Measurements from ENCODE around the gene GOLGA6C.
"Not testable (repeated sequence)": the region's sequence is repeated elsewhere in the genome, so short reads cannot be mapped to it uniquely, and the experiment has no call there.

DNA sequence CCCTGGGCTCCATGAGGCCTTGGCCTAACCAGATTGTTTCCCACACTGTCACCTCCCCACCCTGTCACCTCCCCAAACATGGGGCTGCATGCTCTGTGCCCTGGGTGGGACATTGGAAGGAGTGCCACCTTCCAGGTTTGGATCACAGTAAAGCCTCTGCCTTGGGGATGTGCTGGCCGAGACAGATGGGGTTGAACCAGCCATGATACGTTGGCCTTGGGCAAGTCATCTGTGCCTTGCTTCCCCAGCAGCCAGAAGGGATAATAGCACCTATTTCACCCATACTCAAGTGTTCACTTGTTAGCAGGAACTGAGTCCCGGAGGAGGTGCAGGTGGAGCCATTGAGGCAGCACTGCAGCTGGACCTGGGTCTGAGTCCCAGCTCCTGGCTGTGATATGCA lies 17.5 kb downstream of the GOLGA6C start:
- TF ChIP-seq, protein P1, sequence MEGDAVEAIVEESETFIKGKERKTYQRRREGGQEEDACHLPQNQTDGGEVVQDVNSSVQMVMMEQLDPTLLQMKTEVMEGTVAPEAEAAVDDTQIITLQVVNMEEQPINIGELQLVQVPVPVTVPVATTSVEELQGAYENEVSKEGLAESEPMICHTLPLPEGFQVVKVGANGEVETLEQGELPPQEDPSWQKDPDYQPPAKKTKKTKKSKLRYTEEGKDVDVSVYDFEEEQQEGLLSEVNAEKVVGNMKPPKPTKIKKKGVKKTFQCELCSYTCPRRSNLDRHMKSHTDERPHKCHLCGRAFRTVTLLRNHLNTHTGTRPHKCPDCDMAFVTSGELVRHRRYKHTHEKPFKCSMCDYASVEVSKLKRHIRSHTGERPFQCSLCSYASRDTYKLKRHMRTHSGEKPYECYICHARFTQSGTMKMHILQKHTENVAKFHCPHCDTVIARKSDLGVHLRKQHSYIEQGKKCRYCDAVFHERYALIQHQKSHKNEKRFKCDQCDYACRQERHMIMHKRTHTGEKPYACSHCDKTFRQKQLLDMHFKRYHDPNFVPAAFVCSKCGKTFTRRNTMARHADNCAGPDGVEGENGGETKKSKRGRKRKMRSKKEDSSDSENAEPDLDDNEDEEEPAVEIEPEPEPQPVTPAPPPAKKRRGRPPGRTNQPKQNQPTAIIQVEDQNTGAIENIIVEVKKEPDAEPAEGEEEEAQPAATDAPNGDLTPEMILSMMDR (conservative IDR thresholded peaks at IDR 0.05) = not testable (repeated sequence)
- TF ChIP-seq ZFX (IDR thresholded peaks at IDR 0.05) = not testable (repeated sequence)
